B cell (primary cell): ENCODE results near the gene KPNB1.

Source experiments
- EZH2 ChIP-seq: IDR thresholded peaks from 2 replicates; pipeline ENCODE4 v1.6.1; 2012; ENCODE audit warnings: borderline replicate concordance, low read depth, mild to moderate bottlenecking, moderate library complexity, low read length; ENCODE audit not compliant: insufficient read depth, poor library complexity, severe bottlenecking
- TF ChIP-seq, protein P1 (sequence below): fragments of 200-600 bp; IDR thresholded peaks from one replicate; pipeline ENCODE4 v1.8.0; 2022; ENCODE audit warnings: antibody characterized with exemption, mild to moderate bottlenecking

DNA sequence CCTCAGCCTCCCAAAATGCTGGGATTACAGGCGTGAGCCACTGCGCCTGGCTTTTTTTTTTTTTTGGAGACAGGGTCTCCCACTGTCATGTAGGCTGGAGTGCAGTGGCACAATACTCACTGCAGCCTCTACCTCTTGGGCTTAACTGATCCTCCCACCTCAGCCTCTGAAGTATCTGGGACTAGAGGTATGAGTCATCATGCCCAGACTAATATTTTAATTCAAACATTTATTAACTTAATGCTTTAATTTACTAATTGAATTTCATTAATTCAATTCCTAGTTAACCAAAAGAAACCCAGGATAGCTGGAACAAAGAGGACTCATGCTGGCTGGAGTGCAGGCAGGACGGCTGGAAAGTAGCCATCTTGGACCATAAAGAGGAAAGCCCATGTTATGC is 14.0 kb upstream of the KPNB1 start:
- TF ChIP-seq, protein P1, sequence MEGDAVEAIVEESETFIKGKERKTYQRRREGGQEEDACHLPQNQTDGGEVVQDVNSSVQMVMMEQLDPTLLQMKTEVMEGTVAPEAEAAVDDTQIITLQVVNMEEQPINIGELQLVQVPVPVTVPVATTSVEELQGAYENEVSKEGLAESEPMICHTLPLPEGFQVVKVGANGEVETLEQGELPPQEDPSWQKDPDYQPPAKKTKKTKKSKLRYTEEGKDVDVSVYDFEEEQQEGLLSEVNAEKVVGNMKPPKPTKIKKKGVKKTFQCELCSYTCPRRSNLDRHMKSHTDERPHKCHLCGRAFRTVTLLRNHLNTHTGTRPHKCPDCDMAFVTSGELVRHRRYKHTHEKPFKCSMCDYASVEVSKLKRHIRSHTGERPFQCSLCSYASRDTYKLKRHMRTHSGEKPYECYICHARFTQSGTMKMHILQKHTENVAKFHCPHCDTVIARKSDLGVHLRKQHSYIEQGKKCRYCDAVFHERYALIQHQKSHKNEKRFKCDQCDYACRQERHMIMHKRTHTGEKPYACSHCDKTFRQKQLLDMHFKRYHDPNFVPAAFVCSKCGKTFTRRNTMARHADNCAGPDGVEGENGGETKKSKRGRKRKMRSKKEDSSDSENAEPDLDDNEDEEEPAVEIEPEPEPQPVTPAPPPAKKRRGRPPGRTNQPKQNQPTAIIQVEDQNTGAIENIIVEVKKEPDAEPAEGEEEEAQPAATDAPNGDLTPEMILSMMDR, result no peak
- no peak for TF ChIP-seq EZH2
